8988T (cell line): ENCODE data around the gene FAM89A.
A peak's percentile ranks its signal among the peaks of the same experiment; 100 is the strongest.
"Not testable (repeated sequence)": the region's sequence is repeated elsewhere in the genome, so short reads cannot be mapped to it uniquely, and the experiment has no call there.

Experiments
- DNase-seq: peaks from one replicate; pipeline ENCODE4 v3.0.0; 2011

FAM89A gene

GRCh38 chr1:230985711-230986110, 54.3 kb downstream of the FAM89A start:
- DNase-seq: no peak

- DNase-seq: not testable (repeated sequence)
Observed at GRCh38 chr1:230984622-230985515, 55.2 kb downstream of the FAM89A start.

GRCh38 chr1:230983811-230984210, 56.2 kb downstream of the FAM89A start:
- no peak for DNase-seq

GRCh38 chr1:230982696-230983095, 57.4 kb downstream of the FAM89A start:
- no peak for DNase-seq

- DNase-seq: no peak
Observed at GRCh38 chr1:230979952-230980351, 60.1 kb downstream of the FAM89A start.

GRCh38 chr1:230979389-230979716, 60.7 kb downstream of the FAM89A start:
- no peak for DNase-seq

- DNase-seq: peak; percentile 90
Observed at GRCh38 chr1:230978491-230979388, 61.3 kb downstream of the FAM89A start, which contains the start of the genes ARV1 and TTC13. Gene ARV1 (plus strand): TSS chr1:230979094. CDS start chr1:230979106, 12 bp downstream. Gene TTC13 (minus strand): TSS chr1:230978861. CDS start chr1:230978830, 31 bp downstream.

GRCh38 chr1:230977761-230978490, 62.1 kb downstream of the FAM89A start:
- DNase-seq: no peak

GRCh38 chr1:230976825-230977747, 63.0 kb downstream of the FAM89A start:
- DNase-seq: no peak

- DNase-seq: no peak
Observed at GRCh38 chr1:230976360-230976759, 63.7 kb downstream of the FAM89A start.

- DNase-seq: no peak
Observed at GRCh38 chr1:230975636-230976035, 64.4 kb downstream of the FAM89A start.

GRCh38 chr1:230972855-230973271, 67.2 kb downstream of the FAM89A start:
- DNase-seq: no peak

GRCh38 chr1:230971771-230972170, 68.3 kb downstream of the FAM89A start:
- DNase-seq: no peak

- no peak for DNase-seq
Observed at GRCh38 chr1:230970432-230970831, 69.6 kb downstream of the FAM89A start.
